Endothelial cell of umbilical vein (primary cell): ENCODE data around the gene TPBG.

Experiments
- EZH2 ChIP-seq: IDR thresholded peaks from 2 replicates; pipeline ENCODE4 v1.6.1; 2012; ENCODE audit warnings: borderline replicate concordance, low read depth, mild to moderate bottlenecking, moderate library complexity, low read length, inconsistent platforms; ENCODE audit not compliant: severe bottlenecking
- FOS ChIP-seq: IDR thresholded peaks from 2 replicates; pipeline ENCODE4 v1.6.1; 2011; ENCODE audit warnings: mild to moderate bottlenecking, low read length, moderate library complexity, borderline replicate concordance; ENCODE audit not compliant: insufficient read depth
- GATA2 ChIP-seq: IDR thresholded peaks from 2 replicates; pipeline ENCODE4 v1.7.0; 2011; ENCODE audit warnings: low read depth, mild to moderate bottlenecking, moderate library complexity, mixed read lengths, low read length; ENCODE audit not compliant: insufficient read length, insufficient read depth
- JUN ChIP-seq: IDR thresholded peaks from 2 replicates; pipeline ENCODE4 v1.6.1; 2011; ENCODE audit warnings: borderline replicate concordance, low read depth; ENCODE audit not compliant: insufficient read length, insufficient read depth
- POLR2A ChIP-seq: IDR thresholded peaks from 2 replicates; pipeline ENCODE4 v1.6.1; 2012; ENCODE audit warnings: low read depth, mild to moderate bottlenecking, control low read depth, low read length
- POLR2AphosphoS5 ChIP-seq: IDR thresholded peaks from 2 replicates; pipeline ENCODE4 v1.6.1; 2012; ENCODE audit warnings: low read depth, mild to moderate bottlenecking, control low read depth, low read length, moderate library complexity; ENCODE audit not compliant: insufficient read depth
- TF ChIP-seq, protein P1 (sequence below), 2 donors: IDR thresholded peaks; 1 replicate in 1 of 2; 2 replicates in 1 of 2; pipeline ENCODE4 v1.5.1; 2011; ENCODE audit warnings: low read length in 2 of 2, mild to moderate bottlenecking in 2 of 2, moderate library complexity in 2 of 2, control low read depth in 1 of 2, inconsistent platforms in 1 of 2, low read depth in 1 of 2; ENCODE audit not compliant: insufficient read depth in 1 of 2; ENCODE audit errors: extremely low read depth in 1 of 2
- TF ChIP-seq, protein P2 (sequence below): IDR thresholded peaks from 2 replicates; pipeline ENCODE4 v1.6.1; 2011; ENCODE audit not compliant: insufficient read depth, insufficient read length

DNA sequence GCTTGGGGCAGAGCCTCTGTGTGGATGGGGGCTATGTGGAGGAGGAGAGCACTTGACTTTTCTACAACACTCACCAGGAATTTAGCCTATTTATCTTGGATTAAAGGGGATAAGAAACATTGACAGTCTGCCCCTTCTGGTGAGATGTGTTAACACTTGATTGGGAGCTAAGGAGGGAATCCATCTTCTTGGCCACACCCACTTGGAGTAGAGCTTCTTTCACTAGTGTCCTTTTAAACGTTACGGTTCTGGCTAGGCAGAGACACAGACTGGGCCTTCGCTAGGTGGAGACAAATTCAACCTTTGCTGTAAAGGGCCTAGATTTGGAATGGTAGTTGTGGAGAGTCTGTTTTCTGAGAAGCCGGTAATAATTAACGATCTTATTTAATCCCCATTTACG lies 15.5 kb upstream of the TPBG start:
- TF ChIP-seq, protein P1, sequence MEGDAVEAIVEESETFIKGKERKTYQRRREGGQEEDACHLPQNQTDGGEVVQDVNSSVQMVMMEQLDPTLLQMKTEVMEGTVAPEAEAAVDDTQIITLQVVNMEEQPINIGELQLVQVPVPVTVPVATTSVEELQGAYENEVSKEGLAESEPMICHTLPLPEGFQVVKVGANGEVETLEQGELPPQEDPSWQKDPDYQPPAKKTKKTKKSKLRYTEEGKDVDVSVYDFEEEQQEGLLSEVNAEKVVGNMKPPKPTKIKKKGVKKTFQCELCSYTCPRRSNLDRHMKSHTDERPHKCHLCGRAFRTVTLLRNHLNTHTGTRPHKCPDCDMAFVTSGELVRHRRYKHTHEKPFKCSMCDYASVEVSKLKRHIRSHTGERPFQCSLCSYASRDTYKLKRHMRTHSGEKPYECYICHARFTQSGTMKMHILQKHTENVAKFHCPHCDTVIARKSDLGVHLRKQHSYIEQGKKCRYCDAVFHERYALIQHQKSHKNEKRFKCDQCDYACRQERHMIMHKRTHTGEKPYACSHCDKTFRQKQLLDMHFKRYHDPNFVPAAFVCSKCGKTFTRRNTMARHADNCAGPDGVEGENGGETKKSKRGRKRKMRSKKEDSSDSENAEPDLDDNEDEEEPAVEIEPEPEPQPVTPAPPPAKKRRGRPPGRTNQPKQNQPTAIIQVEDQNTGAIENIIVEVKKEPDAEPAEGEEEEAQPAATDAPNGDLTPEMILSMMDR (IDR thresholded peaks at IDR 0.05; ENCODE audit: extremely low read depth in 1 of 2, insufficient read depth in 1 of 2, low read depth in 1 of 2, low read length in 2 of 2), result no peak
- TF ChIP-seq GATA2, result no peak
- no peak for TF ChIP-seq POLR2A
- no peak for TF ChIP-seq EZH2
- TF ChIP-seq POLR2AphosphoS5, result no peak
- TF ChIP-seq, protein P2, sequence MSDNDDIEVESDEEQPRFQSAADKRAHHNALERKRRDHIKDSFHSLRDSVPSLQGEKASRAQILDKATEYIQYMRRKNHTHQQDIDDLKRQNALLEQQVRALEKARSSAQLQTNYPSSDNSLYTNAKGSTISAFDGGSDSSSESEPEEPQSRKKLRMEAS, result no peak
- no peak for TF ChIP-seq JUN
- TF ChIP-seq FOS, result no peak
